GM12891 (cell line): ENCODE measurements around the gene AIM2.

ENCODE experiments used
- DNase-seq: peaks from one replicate; pipeline ENCODE4 v3.0.0; 2011; ENCODE audit warnings: low spot score; ENCODE audit not compliant: insufficient read length
- FAIRE-seq: peaks from 2 replicates; lab custom pipeline; 2011; peaks lifted over from hg19 to GRCh38; lab: Jason Lieb, UNC
- PAX5 ChIP-seq: IDR thresholded peaks from 2 replicates; pipeline ENCODE4 v1.6.1; 2011; ENCODE audit warnings: low read length, moderate library complexity, mild to moderate bottlenecking; ENCODE audit not compliant: insufficient read depth, severe bottlenecking
- POLR2A ChIP-seq: IDR thresholded peaks from 2 replicates; pipeline ENCODE4 v1.6.1; 2011; ENCODE audit warnings: low read depth, low read length, control low read depth
- POLR2AphosphoS5 ChIP-seq: IDR thresholded peaks from 2 replicates; pipeline ENCODE4 v1.6.1; 2011; ENCODE audit warnings: low read depth, low read length, control low read depth
- POU2F2 ChIP-seq: IDR thresholded peaks from 2 replicates; pipeline ENCODE4 v1.6.1; 2011; ENCODE audit warnings: low read depth, mild to moderate bottlenecking, control low read depth, low read length, moderate library complexity
- SPI1 ChIP-seq: IDR thresholded peaks from 2 replicates; pipeline ENCODE4 v1.6.1; 2011; ENCODE audit warnings: low read depth, low read length, control low read depth
- TAF1 ChIP-seq: IDR thresholded peaks from 2 replicates; pipeline ENCODE4 v1.6.1; 2011; ENCODE audit warnings: low read depth, low read length, control low read depth

AIM2 gene

DNA sequence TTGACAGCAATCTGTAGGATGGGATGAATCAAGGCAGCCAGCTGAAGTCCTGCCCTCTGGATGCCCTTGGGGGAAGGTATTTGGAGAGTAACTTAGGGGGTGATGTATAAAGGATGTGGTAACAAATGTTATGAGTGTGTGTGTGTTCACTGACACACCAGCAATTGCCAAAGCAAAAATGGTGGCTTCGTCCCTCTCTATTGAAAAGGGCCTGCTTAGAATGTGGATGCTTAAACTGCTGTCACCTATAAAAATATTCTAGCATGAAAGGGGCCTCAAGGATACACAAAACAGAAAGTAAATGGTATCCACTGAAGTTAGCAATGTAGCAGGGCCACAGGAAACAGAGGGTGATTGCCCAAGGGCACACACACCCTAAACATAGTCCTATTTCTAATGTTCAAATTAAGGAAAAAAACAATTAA is 15.1 kb upstream of the AIM2 start:
- FAIRE-seq (no peak), DNase-seq (no peak)
- TF ChIP-seq SPI1, result no peak
- TF ChIP-seq POLR2AphosphoS5, result no peak
- TF ChIP-seq POLR2A, result no peak
- TF ChIP-seq PAX5, result no peak
- no peak for TF ChIP-seq POU2F2
- no peak for TF ChIP-seq TAF1

DNA sequence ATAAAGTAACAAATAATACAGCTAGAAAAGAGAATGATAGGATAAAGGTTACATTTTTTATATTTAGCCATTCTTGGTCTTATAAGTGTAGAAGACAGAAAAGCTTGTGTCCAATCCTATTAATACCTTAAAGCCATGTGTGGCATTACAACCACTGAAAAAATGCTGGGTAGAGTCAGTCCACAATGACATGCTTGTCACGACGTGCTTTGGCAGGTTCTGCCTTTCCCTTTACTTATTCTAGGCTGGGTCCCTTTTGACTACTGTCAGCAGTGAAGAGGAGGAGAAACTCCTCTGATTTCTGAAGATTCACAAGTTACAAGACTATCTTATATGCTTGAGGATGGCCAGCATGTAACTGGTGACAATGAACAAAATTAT is 14.6 kb upstream of the AIM2 start:
- no peak for DNase-seq
- TF ChIP-seq SPI1 (no peak), TAF1 (no peak), POU2F2 (no peak), POLR2AphosphoS5 (no peak), POLR2A (no peak), PAX5 (no peak)
- FAIRE-seq, result no peak

GRCh38 chr1:159090286-159091179 is 14.0 kb upstream of the AIM2 start:
- FAIRE-seq (no peak), DNase-seq (no peak)
- no peak for TF ChIP-seq PAX5
- no peak for TF ChIP-seq POU2F2

DNA sequence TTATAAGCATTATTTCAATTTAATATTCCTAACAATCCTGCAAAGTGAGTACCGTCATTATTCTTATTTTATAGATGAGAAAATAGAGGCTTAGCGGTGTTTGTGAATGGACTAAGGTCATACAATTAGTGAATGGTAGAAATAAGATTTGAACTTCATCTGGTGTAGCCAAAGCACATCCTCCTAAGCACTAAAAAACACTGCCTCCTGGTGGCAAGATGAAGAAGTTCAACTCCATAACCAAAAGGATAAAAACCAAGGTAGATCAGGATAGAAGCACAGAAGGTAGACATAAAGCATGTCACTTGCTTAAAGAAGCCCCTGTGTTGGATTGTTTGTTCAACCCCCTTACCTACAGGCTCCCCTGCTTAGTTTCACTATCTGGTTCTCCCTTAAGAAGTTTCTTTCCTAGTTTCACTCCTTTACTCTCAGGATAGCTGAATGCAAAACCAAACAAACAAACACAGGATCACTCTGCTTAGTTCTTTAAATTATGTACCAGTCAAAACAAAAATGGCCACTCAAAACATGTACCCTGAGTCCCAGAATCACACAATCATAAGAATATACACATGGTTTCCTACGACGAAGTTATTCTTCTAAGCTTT is 12.7 kb upstream of the AIM2 start:
- peak; percentile 76 for FAIRE-seq
- no peak for DNase-seq
- TF ChIP-seq POLR2A (no peak), POU2F2 (no peak), POLR2AphosphoS5 (no peak), PAX5 (no peak), SPI1 (no peak), TAF1 (no peak)

- no peak for TF ChIP-seq POLR2AphosphoS5
- TF ChIP-seq SPI1, result peak; percentile 46
- TF ChIP-seq POU2F2, result no peak
- TF ChIP-seq PAX5, result no peak
- TF ChIP-seq POLR2A, result no peak
- TF ChIP-seq TAF1, result no peak
- no peak for FAIRE-seq
- DNase-seq, result no peak
Observed at GRCh38 chr1:159088546-159089183, 12.1 kb upstream of the AIM2 start.

GRCh38 chr1:159088050-159088449 is 11.5 kb upstream of the AIM2 start:
- FAIRE-seq (no peak), DNase-seq (no peak)
- TF ChIP-seq POU2F2, result no peak
- TF ChIP-seq POLR2AphosphoS5, result no peak
- no peak for TF ChIP-seq POLR2A
- peak; percentile 50; the same call in 1 of the 2 replicates for TF ChIP-seq SPI1

DNA sequence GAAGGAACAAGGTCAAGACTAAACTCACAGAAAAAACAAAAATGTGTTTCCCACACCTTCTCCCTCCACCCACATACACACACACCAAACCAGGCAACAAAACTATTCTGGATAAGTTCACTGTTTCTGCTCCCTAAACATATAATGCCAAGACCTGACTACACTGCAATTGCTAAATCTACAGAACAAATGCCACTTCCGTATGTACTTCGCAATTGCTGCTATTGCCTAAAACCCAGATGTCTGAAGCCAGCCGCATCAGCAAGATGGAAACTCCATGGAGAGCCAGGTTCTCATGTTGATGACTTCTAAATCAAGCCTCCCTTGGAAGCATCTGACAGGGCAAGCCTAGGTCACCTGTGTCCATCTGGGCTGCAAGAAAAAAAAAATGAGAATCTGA is 8.3 kb upstream of the AIM2 start:
- no peak for TF ChIP-seq POLR2AphosphoS5
- TF ChIP-seq TAF1, result no peak
- no peak for TF ChIP-seq SPI1
- TF ChIP-seq PAX5, result no peak
- TF ChIP-seq POU2F2, result no peak
- DNase-seq (no peak), FAIRE-seq (no peak)

DNA sequence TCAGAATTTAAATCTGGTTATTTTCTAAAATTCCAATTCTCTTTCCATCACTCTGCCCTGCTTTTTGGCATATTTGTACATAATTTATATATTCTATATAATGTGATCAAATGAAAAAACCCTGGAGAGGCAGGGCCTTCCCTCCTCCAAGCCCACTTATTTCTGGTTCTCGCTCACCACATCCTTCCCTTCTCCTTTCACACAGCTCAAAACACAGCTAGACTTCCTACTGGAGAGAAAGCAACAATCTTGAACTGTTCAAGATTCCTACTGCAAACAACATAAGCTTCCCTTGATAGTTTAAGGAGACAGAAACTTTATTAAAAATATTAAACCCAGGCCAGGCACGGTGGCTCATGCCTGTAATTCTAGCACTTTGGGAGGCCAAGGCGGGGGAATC is 7.6 kb upstream of the AIM2 start:
- no peak for FAIRE-seq
- TF ChIP-seq POLR2A (no peak), SPI1 (no peak), POLR2AphosphoS5 (no peak), PAX5 (no peak), POU2F2 (no peak), TAF1 (no peak)
- no peak for DNase-seq

DNA sequence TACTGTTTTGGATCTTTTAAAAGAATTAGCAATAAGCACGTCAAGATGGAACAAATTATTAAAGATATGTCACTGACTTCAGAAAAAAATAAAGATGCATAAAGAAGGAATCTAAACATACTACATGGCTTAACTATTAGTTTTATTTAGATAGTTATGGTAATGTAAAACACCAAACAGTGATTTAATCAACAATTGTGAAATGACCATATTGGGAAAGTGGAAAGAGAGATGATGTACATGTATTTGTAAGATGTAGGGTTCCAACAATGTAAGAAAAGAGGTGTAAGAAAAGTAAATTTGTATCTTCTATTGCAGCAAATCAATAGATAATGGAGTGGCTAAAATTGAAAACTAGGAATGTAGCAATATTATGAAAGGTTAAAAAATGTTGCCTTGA is 6.4 kb upstream of the AIM2 start:
- no peak for DNase-seq
- no peak for FAIRE-seq
- TF ChIP-seq PAX5 (no peak), POLR2AphosphoS5 (no peak), TAF1 (no peak), SPI1 (no peak), POU2F2 (no peak), POLR2A (no peak)

DNA sequence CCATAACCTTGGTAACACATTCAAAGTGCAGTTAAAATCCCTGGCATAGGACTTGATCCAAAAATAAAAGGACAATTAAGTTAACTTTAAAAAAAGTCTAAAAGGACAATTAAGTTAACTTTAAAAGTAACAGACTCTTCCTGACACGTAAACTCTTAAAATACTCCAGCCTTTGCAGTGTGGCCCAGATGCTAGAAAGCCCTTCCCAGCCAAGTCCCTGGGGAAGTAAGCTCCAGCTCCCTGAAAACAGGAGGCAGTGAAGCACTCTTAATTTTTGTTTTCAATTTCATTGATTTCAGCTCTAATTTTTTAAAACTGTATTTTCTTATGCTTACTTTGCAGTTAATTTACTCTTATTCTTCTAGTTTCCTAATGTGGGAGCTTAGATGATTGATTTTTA is 5.1 kb upstream of the AIM2 start:
- DNase-seq (no peak), FAIRE-seq (no peak)
- TF ChIP-seq PAX5 (no peak), POLR2AphosphoS5 (no peak), TAF1 (no peak)
